Hypothalamus (tissue), 51 donors: ENCODE results near the gene FAM204A.

ENCODE experiments used
- DNase-seq, 51 donors: peaks; one replicate each; lab custom pipeline; 2025; lab: John Stamatoyannopoulos, UW

FAM204A gene

GRCh38 chr10:118341791-118342637 lies at the start of gene FAM204A:
TSS of gene FAM204A (minus strand) at chr10:118342324. CDS start at chr10:118336415, 5,909 bp downstream.
- peak; percentile 55 to 95 (median 85) for DNase-seq

- DNase-seq, result no peak
Observed at GRCh38 chr10:118383699-118384098, 41.6 kb upstream of the FAM204A start.

GRCh38 chr10:118383063-118383689 lies 41.1 kb upstream of the FAM204A start:
- DNase-seq, result no peak

- no peak for DNase-seq
Observed at GRCh38 chr10:118374404-118374803, 32.3 kb upstream of the FAM204A start.

GRCh38 chr10:118373786-118374185 lies 31.7 kb upstream of the FAM204A start:
- DNase-seq, result no peak

- DNase-seq, result no peak
Observed at GRCh38 chr10:118370499-118370898, 28.4 kb upstream of the FAM204A start.

- DNase-seq, result no peak
Observed at GRCh38 chr10:118369641-118370205, 27.6 kb upstream of the FAM204A start.

GRCh38 chr10:118365702-118366101 lies 23.6 kb upstream of the FAM204A start:
- DNase-seq, result no peak

- no peak for DNase-seq
Observed at GRCh38 chr10:118362103-118362502, 20.0 kb upstream of the FAM204A start.

GRCh38 chr10:118358327-118358726 lies 16.2 kb upstream of the FAM204A start:
- no peak for DNase-seq

- DNase-seq, result no peak
Observed at GRCh38 chr10:118357841-118358240, 15.7 kb upstream of the FAM204A start.

- no peak for DNase-seq
Observed at GRCh38 chr10:118356628-118357027, 14.5 kb upstream of the FAM204A start.

- DNase-seq, result no peak
Observed at GRCh38 chr10:118355234-118355633, 13.1 kb upstream of the FAM204A start.

GRCh38 chr10:118349235-118349634 lies 7.1 kb upstream of the FAM204A start:
- DNase-seq, result no peak

- no peak for DNase-seq
Observed at GRCh38 chr10:118343549-118343948, 1.4 kb upstream of the FAM204A start.

GRCh38 chr10:118343115-118343514 lies 991 bp upstream of the FAM204A start:
- DNase-seq, result no peak

- peak in 1 of 51 donors; percentile 2 for DNase-seq
Observed at GRCh38 chr10:118342638-118343020, 505 bp upstream of the FAM204A start.

GRCh38 chr10:118340486-118340885 lies 1.6 kb downstream of the FAM204A start:
- DNase-seq, result no peak

GRCh38 chr10:118339111-118339510 lies 3.0 kb downstream of the FAM204A start:
- peak in 1 of 51 donors; percentile 0 for DNase-seq

GRCh38 chr10:118337356-118337755 lies 4.8 kb downstream of the FAM204A start:
- no peak for DNase-seq

- DNase-seq, result no peak
Observed at GRCh38 chr10:118333871-118334270, 8.3 kb downstream of the FAM204A start.
